Right kidney (tissue), 1 donor: ENCODE results near the gene COQ7.
A peak's percentile ranks its signal among the peaks of the same experiment; 100 is the strongest.

Experiments used
- DNase-seq: peaks from one replicate; pipeline ENCODE4 v3.0.0-alpha.2; 2016

COQ7 gene

DNA sequence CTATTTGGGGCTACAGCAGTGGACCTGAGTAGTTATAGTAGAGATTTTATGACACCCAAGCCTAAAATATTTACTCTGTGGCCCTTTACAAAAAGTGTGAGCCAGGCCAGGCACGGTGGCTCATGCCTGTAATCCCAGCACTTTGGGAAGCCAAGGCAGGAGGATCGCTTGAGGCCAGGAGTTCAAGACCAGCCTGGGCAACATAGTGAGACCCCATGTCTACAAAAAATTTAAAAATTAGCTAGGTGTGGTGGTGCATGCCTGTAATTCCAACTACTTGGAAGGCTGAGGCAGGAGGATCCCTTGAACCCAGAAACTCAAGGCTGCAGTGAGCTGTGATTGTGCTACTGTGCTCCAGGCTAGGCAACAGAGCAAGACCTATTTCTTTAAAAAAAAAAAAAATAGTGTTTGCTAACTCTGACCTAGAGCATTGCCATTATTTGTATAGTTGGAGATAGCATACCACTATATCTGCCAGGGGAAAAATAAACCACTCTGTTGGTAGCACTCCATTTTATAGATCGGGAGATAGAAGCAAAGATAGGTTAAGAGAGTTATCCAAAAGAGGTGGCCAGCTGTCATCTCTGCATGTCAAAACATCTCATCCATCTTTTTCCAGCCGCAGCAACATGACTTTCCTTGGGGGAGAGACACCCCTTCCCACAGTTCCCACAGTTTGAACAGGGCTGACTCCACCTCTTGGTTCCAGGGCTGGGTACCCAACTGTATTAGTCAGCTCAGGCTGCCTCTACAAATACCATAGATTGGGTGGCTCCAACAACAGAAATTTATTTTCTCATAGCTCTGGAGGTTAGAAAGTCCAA is 43.3 kb downstream of the COQ7 start:
- DNase-seq = no peak

DNA sequence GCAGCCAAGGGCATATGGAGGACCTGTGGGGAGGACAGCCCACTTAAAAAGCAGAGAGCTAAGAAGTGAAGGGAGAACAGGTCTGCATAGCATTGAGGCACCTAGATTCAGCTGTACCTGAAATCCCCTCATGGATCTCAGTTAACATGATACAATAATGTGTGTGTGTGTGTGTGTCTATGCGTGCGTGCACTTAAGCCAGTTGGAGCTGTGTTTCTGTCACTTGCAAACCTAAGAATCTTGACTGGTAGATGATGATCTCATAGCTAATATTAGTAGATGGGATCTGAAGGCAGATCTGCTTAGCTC is 44.6 kb downstream of the COQ7 start:
- DNase-seq = no peak

DNA sequence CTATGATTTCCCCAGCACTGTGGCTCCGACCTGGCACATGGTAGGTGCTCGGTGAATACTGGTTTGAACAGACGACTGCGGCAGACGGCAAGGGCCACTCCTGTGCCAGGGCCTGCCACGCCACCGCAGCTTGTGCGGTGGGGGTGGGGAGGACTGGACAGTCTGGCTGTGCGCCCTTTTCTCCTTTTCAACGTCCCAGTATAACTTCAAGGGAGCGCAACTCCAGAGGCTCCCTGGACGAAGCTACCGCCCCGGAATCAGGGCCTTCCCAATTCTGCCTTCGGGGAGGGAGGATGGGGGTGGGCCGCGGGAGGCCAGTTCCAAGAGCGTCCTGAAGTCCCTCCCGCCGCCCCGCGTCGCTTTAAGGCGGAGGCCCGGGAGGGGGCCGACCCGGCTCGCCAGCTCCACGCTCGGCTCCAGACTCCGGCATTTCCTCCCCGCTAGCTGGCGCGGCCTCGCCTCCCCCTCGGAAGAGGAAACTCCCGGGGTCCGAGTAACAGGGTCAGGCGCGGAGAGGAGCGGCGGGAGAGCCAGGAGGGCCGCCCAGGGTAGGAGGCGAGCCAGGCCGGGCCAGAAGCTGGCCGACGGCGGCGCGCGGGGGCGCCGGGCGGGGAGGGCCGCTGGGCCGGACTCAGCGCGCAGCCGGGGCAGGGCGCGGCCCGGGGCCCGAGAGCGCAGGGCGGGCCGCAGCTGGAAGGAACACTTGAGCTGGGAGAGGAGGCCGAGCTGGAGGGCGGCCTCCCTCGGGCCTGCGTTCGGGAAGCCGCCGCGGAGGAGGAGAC is 46.4 kb downstream of the COQ7 start, which contains the start of gene ITPRIPL2:
Gene ITPRIPL2 (plus strand): TSS at position 388 of the 782 bp plus-strand sequence. CDS start 498 bp downstream, outside the sequence.
- DNase-seq = peak; percentile 90

DNA sequence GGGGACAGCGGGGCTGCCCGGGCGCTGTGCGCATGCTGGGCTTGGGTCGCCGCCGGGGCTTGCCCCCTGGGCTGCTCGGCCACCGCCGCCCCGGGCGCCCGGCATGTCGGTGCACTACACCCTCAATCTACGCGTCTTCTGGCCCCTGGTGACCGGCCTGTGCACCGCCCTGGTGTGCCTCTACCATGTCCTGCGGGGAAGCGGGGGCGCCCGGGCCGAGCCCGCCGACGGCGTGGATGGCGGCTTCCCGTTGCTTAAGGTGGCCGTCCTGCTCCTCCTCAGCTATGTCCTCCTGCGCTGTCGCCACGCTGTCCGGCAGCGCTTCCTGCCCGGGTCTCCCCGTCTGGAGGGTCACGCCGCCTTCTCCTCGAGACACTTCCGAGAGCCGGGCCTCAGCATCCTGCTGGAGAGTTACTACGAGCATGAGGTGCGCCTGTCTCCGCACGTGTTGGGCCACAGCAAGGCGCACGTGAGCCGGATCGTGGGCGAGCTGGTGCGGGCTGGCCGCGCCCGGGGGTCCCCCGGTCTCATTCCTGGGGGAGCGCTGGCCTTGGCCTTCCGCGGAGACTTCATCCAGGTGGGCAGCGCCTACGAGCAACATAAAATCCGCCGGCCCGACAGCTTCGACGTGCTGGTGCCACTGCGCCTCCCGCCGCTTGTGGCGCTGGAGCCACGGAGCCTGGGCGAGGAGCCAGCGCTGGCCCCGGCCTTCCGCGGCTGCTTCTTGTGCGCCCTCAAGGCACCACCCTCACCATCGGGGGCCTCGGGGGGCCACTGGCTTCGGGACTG is 47.1 kb downstream of the COQ7 start:
- DNase-seq = no peak

DNA sequence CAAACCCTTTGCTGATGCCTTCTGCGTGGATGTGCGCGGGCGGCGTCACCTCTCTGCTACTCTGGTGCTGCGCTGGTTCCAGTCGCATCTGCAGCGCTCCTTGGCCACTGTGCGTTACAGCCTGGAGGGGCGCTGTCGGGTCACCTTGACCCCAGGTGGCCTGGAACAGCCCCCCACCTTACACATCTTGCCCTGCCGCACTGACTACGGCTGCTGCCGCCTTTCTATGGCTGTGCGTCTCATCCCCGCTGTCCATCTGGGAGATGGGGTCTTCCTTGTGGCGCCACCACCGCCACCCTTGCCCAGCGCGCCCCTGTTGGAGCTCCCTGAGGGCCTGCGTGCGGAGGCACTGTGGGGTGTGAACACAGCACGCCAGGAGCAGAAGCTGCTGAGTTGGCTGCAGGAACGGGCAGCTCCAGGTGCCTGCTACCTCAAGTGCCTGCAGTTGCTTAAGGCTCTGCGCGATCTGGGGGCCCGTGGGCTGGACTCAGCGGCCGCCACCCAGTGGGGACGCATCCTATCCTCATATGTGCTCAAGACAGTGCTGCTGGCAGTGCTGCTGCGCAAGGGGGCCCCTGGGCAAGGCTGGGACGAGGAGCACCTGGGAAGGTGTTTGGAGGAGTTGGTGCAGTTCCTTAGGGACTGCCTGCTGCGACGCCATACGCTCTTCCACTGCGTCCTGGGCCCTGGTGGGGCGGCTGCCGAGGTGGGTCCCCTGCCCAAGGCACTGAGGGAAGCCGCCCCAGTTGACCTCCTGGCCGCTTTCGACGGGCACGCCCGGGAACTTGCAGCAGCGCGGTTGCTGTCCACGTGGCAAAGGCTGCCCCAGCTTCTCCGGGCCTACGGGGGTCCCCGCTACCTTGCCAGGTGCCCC is 48.0 kb downstream of the COQ7 start:
- DNase-seq = no peak

DNA sequence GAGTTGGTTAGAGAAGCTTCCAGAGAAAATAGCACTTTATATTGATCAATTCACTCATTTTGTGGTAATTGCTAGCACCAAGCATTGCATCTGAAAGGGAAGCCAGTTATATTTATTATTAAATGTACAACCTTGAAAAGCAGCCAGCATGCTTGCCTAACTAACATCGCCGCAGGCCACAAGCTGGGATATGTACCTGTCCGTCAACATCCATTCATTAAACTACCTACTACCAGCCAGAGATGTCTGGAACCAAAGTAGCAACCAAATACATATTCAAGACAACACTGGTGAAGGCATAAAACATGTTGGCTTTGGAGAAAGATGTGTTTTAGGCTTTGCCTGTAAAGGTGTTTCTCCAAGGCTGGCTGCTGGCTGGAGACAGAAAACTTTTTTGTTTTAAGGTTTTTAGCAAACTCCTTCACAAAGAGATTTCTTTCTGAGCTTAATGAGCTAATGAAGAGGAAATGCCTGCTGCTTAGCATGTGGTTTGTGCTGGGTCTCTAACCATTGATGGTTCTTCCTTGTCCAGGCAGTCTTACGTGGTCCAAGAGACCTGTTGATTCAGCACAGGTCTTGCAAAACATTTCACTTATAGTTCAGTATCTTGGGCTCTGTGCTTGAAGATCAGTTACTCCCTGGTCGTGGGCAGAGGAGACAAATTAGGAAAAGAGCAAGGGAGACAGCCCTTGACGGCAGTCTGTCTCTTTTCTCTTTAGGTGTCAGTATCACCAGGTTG is 49.5 kb downstream of the COQ7 start:
- DNase-seq = no peak

DNA sequence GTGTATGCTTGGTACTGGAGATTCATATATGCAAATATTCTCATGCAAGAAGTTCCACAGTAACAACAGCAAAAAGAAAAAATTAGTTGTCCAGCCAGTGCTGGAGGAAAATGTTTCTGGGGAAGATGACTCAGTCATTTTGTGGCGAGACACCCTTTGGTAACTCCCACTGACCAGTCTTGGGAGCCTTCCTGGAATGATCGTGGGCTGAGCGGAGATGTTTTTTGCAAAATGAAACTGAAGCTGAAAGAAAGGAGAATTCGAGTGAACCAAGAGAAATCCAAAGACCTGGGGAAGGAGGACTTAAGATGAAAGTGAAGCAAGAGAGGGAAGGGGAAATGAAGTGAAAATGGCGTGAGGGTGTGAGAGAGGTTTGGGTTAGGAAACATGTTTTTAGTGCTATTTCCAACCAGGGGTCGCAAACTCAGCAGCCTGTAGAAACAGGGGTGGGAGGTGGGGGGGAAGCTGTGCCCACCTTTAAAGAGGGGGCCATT is 51.6 kb downstream of the COQ7 start:
- no peak for DNase-seq

DNA sequence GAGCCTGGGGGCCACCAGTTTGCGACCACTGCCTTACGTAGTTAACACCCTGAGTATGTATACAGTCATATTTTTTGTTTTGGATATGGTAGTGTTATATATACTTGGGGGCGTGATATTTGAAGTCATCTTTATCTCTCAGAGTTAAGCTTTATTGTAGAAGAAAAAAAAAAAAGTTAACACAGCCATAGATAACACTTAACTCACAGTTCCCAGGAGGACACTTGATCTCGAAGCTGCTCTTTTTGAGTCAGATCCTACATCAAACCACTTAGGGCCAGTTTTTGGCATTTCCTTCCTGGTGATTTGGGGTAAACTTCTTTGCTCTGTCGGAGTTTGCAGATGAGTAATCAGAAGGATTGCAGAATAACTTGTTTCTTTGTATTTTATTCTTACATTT is 52.1 kb downstream of the COQ7 start:
- no peak for DNase-seq

DNA sequence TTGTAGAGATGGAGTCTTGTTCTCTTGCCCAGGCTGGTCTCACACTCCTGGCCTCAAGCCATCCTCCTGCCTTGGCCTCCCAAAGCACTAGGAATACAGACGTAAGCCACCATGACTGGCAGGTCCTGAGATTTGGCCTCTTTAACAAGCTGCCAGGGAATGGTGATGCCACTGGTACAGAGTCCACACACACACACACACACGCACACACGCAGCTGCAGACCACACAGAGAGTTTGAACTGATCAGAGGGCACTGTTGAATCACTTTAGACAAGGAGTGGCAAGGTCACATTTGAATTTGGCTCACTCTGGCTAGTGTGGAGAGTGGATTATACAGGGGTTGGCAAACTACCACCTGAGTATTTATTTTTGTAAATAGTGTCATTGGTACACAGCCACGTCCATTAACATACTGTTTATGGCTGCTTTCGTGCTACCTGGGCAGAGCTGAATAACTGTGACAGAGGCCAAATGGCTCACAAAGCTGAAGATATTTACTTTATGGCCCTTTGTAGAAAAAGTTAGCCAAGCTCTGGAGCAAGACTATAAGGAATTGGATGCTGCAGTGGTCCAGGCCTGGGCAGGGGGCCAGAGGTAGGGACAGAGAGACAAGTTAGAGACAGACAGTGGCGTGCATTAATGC is 56.2 kb downstream of the COQ7 start:
- no peak for DNase-seq

DNA sequence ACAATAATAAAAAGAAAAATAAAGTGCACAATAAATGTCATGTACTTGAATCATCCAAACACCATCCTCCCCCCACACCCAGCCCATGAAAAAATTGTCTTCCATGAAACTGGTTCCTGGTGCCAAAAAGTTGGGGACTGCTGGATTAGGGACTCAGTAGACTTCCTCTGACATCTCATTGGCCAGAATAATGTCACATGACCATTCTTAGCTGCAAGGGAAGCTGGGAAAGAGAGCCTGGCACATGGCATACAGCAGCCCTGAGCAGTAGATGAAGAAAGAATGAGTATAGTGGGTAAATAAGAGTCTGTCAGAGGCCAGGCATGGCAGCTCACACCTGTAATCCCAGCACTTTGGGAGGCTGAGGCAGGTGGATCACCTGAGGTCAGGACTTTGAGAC is 58.9 kb downstream of the COQ7 start:
- DNase-seq = no peak

DNA sequence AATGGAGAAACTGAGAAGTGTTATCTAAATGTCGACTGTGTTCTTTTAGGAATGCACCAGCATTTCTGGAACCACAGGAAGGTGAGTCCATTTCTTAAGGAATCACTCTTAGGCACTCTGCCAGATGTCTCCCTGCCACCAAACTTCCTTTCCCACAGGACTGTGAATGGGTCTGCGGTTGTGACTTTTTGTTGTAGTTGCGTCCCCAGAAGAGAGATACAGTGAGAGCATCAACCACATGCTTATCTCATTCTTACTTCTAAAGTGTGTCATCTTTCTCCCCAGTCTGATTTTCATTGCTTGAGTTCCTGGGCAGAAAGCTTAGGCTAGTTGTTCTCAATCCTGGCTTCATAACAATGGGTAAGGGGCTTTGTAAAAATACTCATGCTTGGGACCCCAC is 59.8 kb downstream of the COQ7 start:
- DNase-seq = no peak

DNA sequence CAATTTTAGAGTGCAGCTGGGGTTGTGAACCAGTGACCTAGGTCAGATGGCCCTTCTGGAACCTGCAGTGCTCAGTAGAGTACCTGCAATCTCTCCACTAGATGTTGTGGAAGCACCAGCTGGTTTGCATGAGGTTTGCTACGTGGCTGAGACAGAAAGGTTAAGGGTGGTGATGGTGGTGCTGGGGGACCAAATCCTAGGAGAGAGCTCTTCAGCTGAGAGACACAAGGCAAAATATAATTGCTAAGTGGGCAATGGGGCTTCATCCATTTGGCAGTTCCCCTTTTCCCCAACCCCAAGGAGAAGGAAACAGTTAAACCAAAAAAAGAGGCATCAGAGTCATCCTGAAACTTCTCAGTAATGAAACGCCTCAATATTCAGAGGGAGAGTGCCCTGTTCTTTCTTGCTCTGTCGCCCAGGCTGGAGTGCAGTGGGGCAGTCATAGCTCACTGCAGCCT is 60.3 kb downstream of the COQ7 start:
- DNase-seq = no peak

DNA sequence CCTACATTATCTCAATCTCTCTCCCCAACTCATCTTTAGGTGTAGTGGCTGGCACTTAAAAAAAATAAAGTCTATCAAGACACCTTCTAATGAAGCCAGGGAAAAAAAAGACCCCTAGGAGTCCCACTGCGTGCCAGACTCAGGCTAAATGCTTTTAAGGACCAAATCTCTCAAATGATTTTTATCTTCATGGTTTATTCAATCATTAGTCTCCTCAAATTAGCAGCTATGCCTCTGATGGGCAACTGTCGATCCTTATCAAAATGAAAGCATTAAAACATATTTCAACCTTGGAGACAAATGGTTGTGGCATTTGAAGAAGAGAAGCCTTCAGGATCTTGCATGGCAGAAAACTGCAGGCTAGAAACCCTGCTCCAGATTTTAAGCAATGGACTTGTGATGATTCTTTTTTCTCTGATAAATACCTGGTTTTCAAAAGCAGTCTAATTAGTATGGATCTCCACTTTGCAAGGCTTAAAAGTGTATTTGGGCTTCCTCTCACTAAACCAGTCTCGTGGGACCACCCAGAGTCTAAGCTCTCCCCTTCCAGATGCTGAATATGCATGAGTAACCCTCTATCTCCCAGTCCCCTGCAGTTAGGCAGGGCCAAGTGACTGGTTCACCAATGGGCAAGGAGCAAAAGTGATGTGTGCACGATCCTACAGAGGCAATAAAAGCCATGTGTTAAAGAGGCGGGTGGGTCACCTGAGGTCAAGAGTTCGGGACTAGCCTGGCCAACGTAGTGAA is 61.2 kb downstream of the COQ7 start:
- DNase-seq = no peak
